ENCODE data around the gene BHLHE41.

GRCh38 chr12:26157001-26157400 lies 32.2 kb upstream of the BHLHE41 start:
- TF ChIP-seq CTCF (IDR thresholded peaks at IDR 0.05) = no peak
- TF ChIP-seq EZH2phosphoT487 (IDR thresholded peaks at IDR 0.05; ENCODE audit: borderline replicate concordance, low read depth) = no peak
- no peak for TF ChIP-seq ZBTB33 (IDR thresholded peaks at IDR 0.05; ENCODE audit: borderline replicate concordance, low read depth)
- TF ChIP-seq POLR2AphosphoS5 (IDR thresholded peaks at IDR 0.05; ENCODE audit: low read depth, low read length) = no peak
